Measurements from ENCODE around the gene PTH2.

The PTH2 gene
- 0 reads per million in 3 donors for total RNA-seq

- H3K36me3 ChIP-seq (ENCODE audit: control insufficient read depth, insufficient read depth, low read length) = no peaks in the 10 kb centered on the region
- no peak for DNase-seq
- peak within 1 kb of the TSS; percentile 31 for H3K4me3 ChIP-seq (ENCODE audit: insufficient read depth, low read depth, low read length, poor library complexity, severe bottlenecking)
- peaks cover 50% of the 10 kb centered on the region for H3K4me1 ChIP-seq (ENCODE audit: control insufficient read depth, insufficient read depth, low read length, poor library complexity, severe bottlenecking)
- no peak within 1 kb of the TSS for H3K27ac ChIP-seq (ENCODE audit: insufficient read depth, low read length, poor library complexity, severe bottlenecking)
- peaks cover 51% of the 10 kb centered on the region for H3K27me3 ChIP-seq (replicated peaks; ENCODE audit: control insufficient read depth, insufficient read depth, low read length, poor library complexity, severe bottlenecking)
- H3K9me3 ChIP-seq (ENCODE audit: control insufficient read depth, low read length) = no peaks in the 10 kb centered on the region
Measured at GRCh38 chr19:49423071-49423984, at the start of gene PTH2. PTH2 (minus strand) TSS chr19:49423441; CDS start chr19:49423339, 102 bp downstream.

- H3K27me3 ChIP-seq (replicated peaks; ENCODE audit: control insufficient read depth, insufficient read depth, low read length, poor library complexity, severe bottlenecking) = no peaks in the 10 kb centered on the region
- peak overlapping the region; percentile 98 for H3K27ac ChIP-seq (ENCODE audit: insufficient read depth, low read length, poor library complexity, severe bottlenecking)
- H3K4me1 ChIP-seq (ENCODE audit: control insufficient read depth, insufficient read depth, low read length, poor library complexity, severe bottlenecking) = peaks cover 63% of the 10 kb centered on the region
- no peaks in the 10 kb centered on the region for H3K9me3 ChIP-seq (ENCODE audit: control insufficient read depth, low read length)
- H3K4me3 ChIP-seq (ENCODE audit: insufficient read depth, low read depth, low read length, poor library complexity, severe bottlenecking) = no peak overlapping the region
- no peak for DNase-seq
- H3K36me3 ChIP-seq (ENCODE audit: control insufficient read depth, insufficient read depth, low read length) = peaks cover 11% of the 10 kb centered on the region
Measured at GRCh38 chr19:49472936-49473335, 49.7 kb upstream of the PTH2 start.

- Histone ChIP-seq H3K27me3 (replicated peaks; ENCODE audit: control insufficient read depth, insufficient read depth, low read length, poor library complexity, severe bottlenecking) (no peaks in the 10 kb centered on the region), H3K27ac (ENCODE audit: insufficient read depth, low read length, poor library complexity, severe bottlenecking) (peak overlapping the region; percentile 93), H3K9me3 (ENCODE audit: control insufficient read depth, low read length) (no peaks in the 10 kb centered on the region), H3K4me3 (ENCODE audit: insufficient read depth, low read depth, low read length, poor library complexity, severe bottlenecking) (no peak overlapping the region), H3K36me3 (ENCODE audit: control insufficient read depth, insufficient read depth, low read length) (peaks cover 8% of the 10 kb centered on the region), H3K4me1 (ENCODE audit: control insufficient read depth, insufficient read depth, low read length, poor library complexity, severe bottlenecking) (peaks cover 59% of the 10 kb centered on the region)
- no peak for DNase-seq
Measured at GRCh38 chr19:49470615-49470978, 47.4 kb upstream of the PTH2 start.

GRCh38 chr19:49469828-49470614 is 46.8 kb upstream of the PTH2 start:
- H3K27me3 ChIP-seq (replicated peaks; ENCODE audit: control insufficient read depth, insufficient read depth, low read length, poor library complexity, severe bottlenecking) = no peaks in the 10 kb centered on the region
- H3K4me3 ChIP-seq (ENCODE audit: insufficient read depth, low read depth, low read length, poor library complexity, severe bottlenecking) = no peak overlapping the region
- H3K9me3 ChIP-seq (ENCODE audit: control insufficient read depth, low read length) = no peaks in the 10 kb centered on the region
- H3K4me1 ChIP-seq (ENCODE audit: control insufficient read depth, insufficient read depth, low read length, poor library complexity, severe bottlenecking) = peaks cover 55% of the 10 kb centered on the region
- peak overlapping the region; percentile 93 for H3K27ac ChIP-seq (ENCODE audit: insufficient read depth, low read length, poor library complexity, severe bottlenecking)
- peaks cover 14% of the 10 kb centered on the region for H3K36me3 ChIP-seq (ENCODE audit: control insufficient read depth, insufficient read depth, low read length)
- peak; percentile 71 to 83 (median 77) for DNase-seq

- Histone ChIP-seq H3K4me1 (ENCODE audit: control insufficient read depth, insufficient read depth, low read length, poor library complexity, severe bottlenecking) (peaks cover 55% of the 10 kb centered on the region), H3K27ac (ENCODE audit: insufficient read depth, low read length, poor library complexity, severe bottlenecking) (peak overlapping the region; percentile 93)
- peak; percentile 90 to 94 (median 93) for DNase-seq
Measured at GRCh38 chr19:49468746-49469447, 45.7 kb upstream of the PTH2 start.

GRCh38 chr19:49468199-49468598 is 45.0 kb upstream of the PTH2 start:
- Histone ChIP-seq H3K9me3 (ENCODE audit: control insufficient read depth, low read length) (no peaks in the 10 kb centered on the region), H3K27me3 (replicated peaks; ENCODE audit: control insufficient read depth, insufficient read depth, low read length, poor library complexity, severe bottlenecking) (no peaks in the 10 kb centered on the region), H3K4me1 (ENCODE audit: control insufficient read depth, insufficient read depth, low read length, poor library complexity, severe bottlenecking) (peaks cover 48% of the 10 kb centered on the region), H3K36me3 (ENCODE audit: control insufficient read depth, insufficient read depth, low read length) (peaks cover 26% of the 10 kb centered on the region), H3K27ac (ENCODE audit: insufficient read depth, low read length, poor library complexity, severe bottlenecking) (peak overlapping the region; percentile 93), H3K4me3 (ENCODE audit: insufficient read depth, low read depth, low read length, poor library complexity, severe bottlenecking) (peak overlapping the region; percentile 23)
- no peak for DNase-seq

More at GRCh38 chr19:49468746-49469447, 45.7 kb upstream of the PTH2 start:
- peak overlapping the region; percentile 23 for H3K4me3 ChIP-seq (ENCODE audit: insufficient read depth, low read depth, low read length, poor library complexity, severe bottlenecking)
- no peaks in the 10 kb centered on the region for H3K9me3 ChIP-seq (ENCODE audit: control insufficient read depth, low read length)
- peaks cover 24% of the 10 kb centered on the region for H3K36me3 ChIP-seq (ENCODE audit: control insufficient read depth, insufficient read depth, low read length)
- H3K27me3 ChIP-seq (replicated peaks; ENCODE audit: control insufficient read depth, insufficient read depth, low read length, poor library complexity, severe bottlenecking) = no peaks in the 10 kb centered on the region

GRCh38 chr19:49465371-49465770 is 42.1 kb upstream of the PTH2 start:
- peaks cover 31% of the 10 kb centered on the region for H3K36me3 ChIP-seq (ENCODE audit: control insufficient read depth, insufficient read depth, low read length)
- H3K27me3 ChIP-seq (replicated peaks; ENCODE audit: control insufficient read depth, insufficient read depth, low read length, poor library complexity, severe bottlenecking) = no peaks in the 10 kb centered on the region
- H3K9me3 ChIP-seq (ENCODE audit: control insufficient read depth, low read length) = no peaks in the 10 kb centered on the region
- H3K4me3 ChIP-seq (ENCODE audit: insufficient read depth, low read depth, low read length, poor library complexity, severe bottlenecking) = no peak overlapping the region
- peak overlapping the region; percentile 55 for H3K27ac ChIP-seq (ENCODE audit: insufficient read depth, low read length, poor library complexity, severe bottlenecking)
- H3K4me1 ChIP-seq (ENCODE audit: control insufficient read depth, insufficient read depth, low read length, poor library complexity, severe bottlenecking) = peaks cover 27% of the 10 kb centered on the region
- no peak for DNase-seq

- Histone ChIP-seq H3K36me3 (ENCODE audit: control insufficient read depth, insufficient read depth, low read length) (peaks cover 39% of the 10 kb centered on the region), H3K27me3 (replicated peaks; ENCODE audit: control insufficient read depth, insufficient read depth, low read length, poor library complexity, severe bottlenecking) (no peaks in the 10 kb centered on the region), H3K4me3 (ENCODE audit: insufficient read depth, low read depth, low read length, poor library complexity, severe bottlenecking) (no peak overlapping the region), H3K4me1 (ENCODE audit: control insufficient read depth, insufficient read depth, low read length, poor library complexity, severe bottlenecking) (peaks cover 17% of the 10 kb centered on the region), H3K27ac (ENCODE audit: insufficient read depth, low read length, poor library complexity, severe bottlenecking) (no peak overlapping the region), H3K9me3 (ENCODE audit: control insufficient read depth, low read length) (no peaks in the 10 kb centered on the region)
- DNase-seq = no peak
Measured at GRCh38 chr19:49463960-49464740, 40.9 kb upstream of the PTH2 start.

- Histone ChIP-seq H3K27ac (ENCODE audit: insufficient read depth, low read length, poor library complexity, severe bottlenecking) (no peak overlapping the region), H3K4me1 (ENCODE audit: control insufficient read depth, insufficient read depth, low read length, poor library complexity, severe bottlenecking) (peaks cover 11% of the 10 kb centered on the region), H3K36me3 (ENCODE audit: control insufficient read depth, insufficient read depth, low read length) (peaks cover 39% of the 10 kb centered on the region), H3K9me3 (ENCODE audit: control insufficient read depth, low read length) (no peaks in the 10 kb centered on the region), H3K4me3 (ENCODE audit: insufficient read depth, low read depth, low read length, poor library complexity, severe bottlenecking) (no peak overlapping the region), H3K27me3 (replicated peaks; ENCODE audit: control insufficient read depth, insufficient read depth, low read length, poor library complexity, severe bottlenecking) (no peaks in the 10 kb centered on the region)
- no peak for DNase-seq
Measured at GRCh38 chr19:49462492-49462891, 39.3 kb upstream of the PTH2 start.
